Mammary epithelial cell (primary cell): ENCODE results near the gene ARL5A.

ENCODE experiments used
- CTCF ChIP-seq, 2 donors: IDR thresholded peaks in 1 of 2; conservative IDR thresholded peaks in 1 of 2; 2 replicates each; pipeline ENCODE4 v1.5.1; 2011 to 2012; ENCODE audit warnings: inconsistent platforms in 2 of 2, low read length in 2 of 2, mild to moderate bottlenecking in 2 of 2, control low read depth in 1 of 2, low read depth in 1 of 2; ENCODE audit not compliant: insufficient read depth in 1 of 2; ENCODE audit errors: extremely low read depth in 1 of 2
- EZH2 ChIP-seq: IDR thresholded peaks from 2 replicates; pipeline ENCODE4 v1.6.1; 2012; ENCODE audit warnings: low read length, inconsistent platforms, borderline replicate concordance

GRCh38 chr2:151796774-151797173, 31.4 kb downstream of the ARL5A start:
- TF ChIP-seq CTCF (conservative IDR thresholded peaks at IDR 0.05 in 1 of 2, IDR thresholded peaks at IDR 0.05 in 1 of 2; ENCODE audit: extremely low read depth in 1 of 2, insufficient read depth in 1 of 2, low read depth in 1 of 2, low read length in 2 of 2) (no peak), EZH2 (no peak)
